ENCODE results near the gene MRPL45. TPM values are rescaled to one million over a fixed set of nuclear protein-coding genes. Genes with fewer than 3 reads are reported as not detected.
"Not testable (repeated sequence)": the region's sequence is repeated elsewhere in the genome, so short reads cannot be mapped to it uniquely, and the experiment has no call there.

The MRPL45 gene
- 34.6 and 40.4 TPM in 2 replicates for total RNA-seq (2014; rRNA removed; shearing (Covaris generic))

GRCh38 chr17:38296834-38297517 is at the start of gene MRPL45:
TSS of gene MRPL45 (plus strand) at chr17:38297168. CDS start at chr17:38297184, 16 bp downstream.
- peak; percentile 97 for DNase-seq (ENCODE audit: low read depth in 1 of 2, low spot score in 2 of 2)
- H3K9me3 ChIP-seq (replicated peaks); H3K4me1 ChIP-seq (replicated peaks); H3K36me3 ChIP-seq; H3K27me3 ChIP-seq (replicated peaks): not testable (repeated sequence)
- H3K27ac ChIP-seq = 0 out of 2 replicates have a peak within 1 kb of the TSS, but pooled peaks have one; percentile 50
- peak within 1 kb of the TSS; percentile 47 for H3K4me3 ChIP-seq

GRCh38 chr17:38253191-38253590 is 43.8 kb upstream of the MRPL45 start:
- H3K9me3 ChIP-seq (replicated peaks); DNase-seq (ENCODE audit: low read depth in 1 of 2, low spot score in 2 of 2); H3K4me1 ChIP-seq (replicated peaks); H3K27me3 ChIP-seq (replicated peaks); H3K27ac ChIP-seq; H3K4me3 ChIP-seq; H3K36me3 ChIP-seq: not testable (repeated sequence)

- not testable (repeated sequence) for H3K9me3 ChIP-seq (replicated peaks); H3K27ac ChIP-seq; H3K36me3 ChIP-seq; H3K27me3 ChIP-seq (replicated peaks); DNase-seq (ENCODE audit: low read depth in 1 of 2, low spot score in 2 of 2); H3K4me3 ChIP-seq; H3K4me1 ChIP-seq (replicated peaks)
Observed at GRCh38 chr17:38254357-38254756, 42.6 kb upstream of the MRPL45 start.

GRCh38 chr17:38257013-38257621 is 39.9 kb upstream of the MRPL45 start:
- peak; percentile 45 to 89 for DNase-seq (ENCODE audit: low read depth in 1 of 2, low spot score in 2 of 2)
- H3K36me3 ChIP-seq; H3K27me3 ChIP-seq (replicated peaks); H3K4me3 ChIP-seq; H3K9me3 ChIP-seq (replicated peaks); H3K4me1 ChIP-seq (replicated peaks); H3K27ac ChIP-seq: not testable (repeated sequence)

GRCh38 chr17:38265974-38266506 is 30.9 kb upstream of the MRPL45 start:
- H3K4me1 ChIP-seq (replicated peaks); H3K36me3 ChIP-seq; H3K27ac ChIP-seq; H3K9me3 ChIP-seq (replicated peaks); H3K4me3 ChIP-seq; DNase-seq (ENCODE audit: low read depth in 1 of 2, low spot score in 2 of 2); H3K27me3 ChIP-seq (replicated peaks): not testable (repeated sequence)

GRCh38 chr17:38266571-38266970 is 30.4 kb upstream of the MRPL45 start:
- H3K9me3 ChIP-seq (replicated peaks); H3K27ac ChIP-seq; H3K36me3 ChIP-seq; DNase-seq (ENCODE audit: low read depth in 1 of 2, low spot score in 2 of 2); H3K4me3 ChIP-seq; H3K27me3 ChIP-seq (replicated peaks); H3K4me1 ChIP-seq (replicated peaks): not testable (repeated sequence)

GRCh38 chr17:38268138-38268537 is 28.8 kb upstream of the MRPL45 start:
- not testable (repeated sequence) for DNase-seq (ENCODE audit: low read depth in 1 of 2, low spot score in 2 of 2); H3K27ac ChIP-seq; H3K36me3 ChIP-seq; H3K27me3 ChIP-seq (replicated peaks); H3K4me1 ChIP-seq (replicated peaks); H3K4me3 ChIP-seq; H3K9me3 ChIP-seq (replicated peaks)

GRCh38 chr17:38269045-38269444 is 27.9 kb upstream of the MRPL45 start:
- not testable (repeated sequence) for H3K27ac ChIP-seq; H3K9me3 ChIP-seq (replicated peaks); H3K4me1 ChIP-seq (replicated peaks); H3K4me3 ChIP-seq; H3K36me3 ChIP-seq; H3K27me3 ChIP-seq (replicated peaks); DNase-seq (ENCODE audit: low read depth in 1 of 2, low spot score in 2 of 2)

- not testable (repeated sequence) for H3K36me3 ChIP-seq; H3K4me1 ChIP-seq (replicated peaks); H3K27me3 ChIP-seq (replicated peaks); H3K27ac ChIP-seq; H3K4me3 ChIP-seq; DNase-seq (ENCODE audit: low read depth in 1 of 2, low spot score in 2 of 2); H3K9me3 ChIP-seq (replicated peaks)
Observed at GRCh38 chr17:38269552-38269951, 27.4 kb upstream of the MRPL45 start.

- H3K4me3 ChIP-seq; H3K27me3 ChIP-seq (replicated peaks); H3K9me3 ChIP-seq (replicated peaks); H3K36me3 ChIP-seq; H3K4me1 ChIP-seq (replicated peaks); H3K27ac ChIP-seq: not testable (repeated sequence)
- DNase-seq (ENCODE audit: low read depth in 1 of 2, low spot score in 2 of 2) = peak in 1 of 2 experiments; percentile 20
Observed at GRCh38 chr17:38285994-38286393, 11.0 kb upstream of the MRPL45 start.

- not testable (repeated sequence) for H3K9me3 ChIP-seq (replicated peaks); H3K27me3 ChIP-seq (replicated peaks); H3K27ac ChIP-seq; H3K4me3 ChIP-seq; H3K4me1 ChIP-seq (replicated peaks); H3K36me3 ChIP-seq
- peak; percentile 48 to 63 for DNase-seq (ENCODE audit: low read depth in 1 of 2, low spot score in 2 of 2)
Observed at GRCh38 chr17:38286501-38287091, 10.4 kb upstream of the MRPL45 start.

- not testable (repeated sequence) for H3K27ac ChIP-seq; H3K9me3 ChIP-seq (replicated peaks); DNase-seq (ENCODE audit: low read depth in 1 of 2, low spot score in 2 of 2); H3K36me3 ChIP-seq; H3K4me3 ChIP-seq; H3K27me3 ChIP-seq (replicated peaks); H3K4me1 ChIP-seq (replicated peaks)
Observed at GRCh38 chr17:38288217-38288827, 8.6 kb upstream of the MRPL45 start.

- not testable (repeated sequence) for H3K27ac ChIP-seq; H3K36me3 ChIP-seq; DNase-seq (ENCODE audit: low read depth in 1 of 2, low spot score in 2 of 2); H3K9me3 ChIP-seq (replicated peaks); H3K4me1 ChIP-seq (replicated peaks); H3K27me3 ChIP-seq (replicated peaks); H3K4me3 ChIP-seq
Observed at GRCh38 chr17:38289760-38290159, 7.2 kb upstream of the MRPL45 start.
